ENCODE data around the gene CDH4.

CDH4 gene

GRCh38 chr20:61544910-61545889 lies 293.1 kb downstream of the CDH4 start:
- TF ChIP-seq, protein P1, sequence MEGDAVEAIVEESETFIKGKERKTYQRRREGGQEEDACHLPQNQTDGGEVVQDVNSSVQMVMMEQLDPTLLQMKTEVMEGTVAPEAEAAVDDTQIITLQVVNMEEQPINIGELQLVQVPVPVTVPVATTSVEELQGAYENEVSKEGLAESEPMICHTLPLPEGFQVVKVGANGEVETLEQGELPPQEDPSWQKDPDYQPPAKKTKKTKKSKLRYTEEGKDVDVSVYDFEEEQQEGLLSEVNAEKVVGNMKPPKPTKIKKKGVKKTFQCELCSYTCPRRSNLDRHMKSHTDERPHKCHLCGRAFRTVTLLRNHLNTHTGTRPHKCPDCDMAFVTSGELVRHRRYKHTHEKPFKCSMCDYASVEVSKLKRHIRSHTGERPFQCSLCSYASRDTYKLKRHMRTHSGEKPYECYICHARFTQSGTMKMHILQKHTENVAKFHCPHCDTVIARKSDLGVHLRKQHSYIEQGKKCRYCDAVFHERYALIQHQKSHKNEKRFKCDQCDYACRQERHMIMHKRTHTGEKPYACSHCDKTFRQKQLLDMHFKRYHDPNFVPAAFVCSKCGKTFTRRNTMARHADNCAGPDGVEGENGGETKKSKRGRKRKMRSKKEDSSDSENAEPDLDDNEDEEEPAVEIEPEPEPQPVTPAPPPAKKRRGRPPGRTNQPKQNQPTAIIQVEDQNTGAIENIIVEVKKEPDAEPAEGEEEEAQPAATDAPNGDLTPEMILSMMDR (IDR thresholded peaks at IDR 0.05; ENCODE audit: low read length, missing control alignments): no peak
- no peak overlapping the region for H3K4me3 ChIP-seq (replicated peaks; ENCODE audit: low read depth, low read length)
- no peak for DNase-seq (ENCODE audit: low read depth)

DNA sequence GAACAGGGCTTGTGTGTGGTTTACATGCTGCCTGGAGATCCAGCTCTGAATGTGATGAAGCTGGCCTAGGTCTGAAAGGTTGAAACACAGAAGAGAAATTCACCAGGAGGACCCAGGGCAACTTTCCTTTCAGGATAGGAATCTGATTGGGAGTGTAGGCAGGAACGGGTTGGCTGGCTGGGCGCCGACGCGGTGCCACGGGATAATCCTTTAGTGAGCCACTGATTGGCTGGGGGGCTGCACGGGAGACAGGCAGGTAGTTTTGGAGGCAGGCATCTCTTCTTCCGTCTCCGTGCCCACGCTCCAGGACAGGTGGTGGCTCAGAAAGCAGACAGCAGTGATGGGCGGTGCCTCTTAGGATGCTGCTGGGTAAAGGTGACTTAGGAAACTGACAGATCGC lies 294.6 kb downstream of the CDH4 start:
- DNase-seq (ENCODE audit: low read depth): no peak
- H3K4me3 ChIP-seq (replicated peaks; ENCODE audit: low read depth, low read length): no peak overlapping the region
- TF ChIP-seq, protein P1 (IDR thresholded peaks at IDR 0.05; ENCODE audit: low read length, missing control alignments): no peak

DNA sequence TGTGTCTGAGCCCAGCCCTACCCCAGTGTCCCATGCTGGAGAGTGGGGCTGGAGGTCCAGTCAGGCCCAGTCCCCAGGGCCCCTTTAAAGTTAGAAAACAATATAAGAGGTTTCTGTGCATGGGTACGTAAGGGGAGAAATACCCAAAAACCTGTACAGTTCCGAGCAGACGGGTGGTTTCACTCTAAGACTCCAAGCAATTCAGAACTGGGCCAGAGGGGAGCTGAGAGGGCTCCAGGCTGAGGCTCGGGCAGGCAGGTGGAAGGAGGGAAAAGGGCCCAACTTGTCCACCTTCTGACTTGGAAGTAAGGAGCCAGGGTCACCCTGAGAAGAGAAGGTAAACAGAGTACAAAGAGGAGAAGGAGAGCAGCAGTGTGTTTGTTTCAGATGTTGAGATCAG lies 296.0 kb downstream of the CDH4 start:
- TF ChIP-seq, protein P1 (IDR thresholded peaks at IDR 0.05; ENCODE audit: low read length, missing control alignments): no peak
- DNase-seq (ENCODE audit: low read depth): no peak
- H3K4me3 ChIP-seq (replicated peaks; ENCODE audit: low read depth, low read length): no peak overlapping the region

- no peak for DNase-seq (ENCODE audit: low read depth)
- H3K4me3 ChIP-seq (replicated peaks; ENCODE audit: low read depth, low read length): no peak overlapping the region
- TF ChIP-seq, protein P1 (IDR thresholded peaks at IDR 0.05; ENCODE audit: low read length, missing control alignments): no peak
Measured at GRCh38 chr20:61549865-61550264, 297.8 kb downstream of the CDH4 start.

DNA sequence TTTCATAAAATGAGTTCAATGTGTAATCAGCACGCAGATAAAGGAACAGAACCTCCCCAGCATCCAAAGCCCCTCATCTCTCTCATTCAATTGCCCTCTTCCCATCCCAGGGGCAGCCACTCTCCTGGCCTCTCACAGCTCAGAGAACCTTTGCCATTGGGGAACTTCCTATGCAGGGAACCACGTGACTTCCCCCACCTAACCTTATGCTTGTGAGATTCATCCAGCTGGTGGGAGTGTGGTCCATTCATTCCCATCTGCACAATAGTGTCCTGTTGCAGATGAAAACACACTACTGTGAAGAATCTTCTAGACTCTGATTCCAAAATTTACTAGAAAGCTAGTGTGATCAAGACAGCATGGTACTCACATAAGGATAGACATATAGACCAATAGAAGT lies 299.3 kb downstream of the CDH4 start:
- H3K4me3 ChIP-seq (replicated peaks; ENCODE audit: low read depth, low read length): no peak overlapping the region
- DNase-seq (ENCODE audit: low read depth): no peak
- TF ChIP-seq, protein P1 (IDR thresholded peaks at IDR 0.05; ENCODE audit: low read length, missing control alignments): no peak

DNA sequence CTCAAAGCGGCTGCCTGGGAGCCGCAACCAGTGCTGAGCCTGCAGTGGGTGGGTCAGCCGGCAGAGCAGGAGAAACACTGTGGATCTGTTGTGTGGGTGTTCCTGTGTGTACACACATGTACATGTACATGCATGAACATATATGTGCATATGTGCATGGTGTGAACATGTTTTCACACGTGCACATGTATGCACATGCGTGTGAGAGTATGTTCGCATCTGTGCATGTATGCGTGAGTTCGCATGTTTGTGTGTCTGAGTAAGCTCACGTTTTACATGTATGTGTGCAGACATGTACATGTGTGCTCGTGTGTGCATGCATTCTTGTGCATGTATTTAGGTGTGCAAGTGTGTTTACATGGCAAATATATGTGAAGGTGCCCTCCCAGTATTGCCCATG lies 302.6 kb downstream of the CDH4 start:
- TF ChIP-seq, protein P1 (IDR thresholded peaks at IDR 0.05; ENCODE audit: low read length, missing control alignments): no peak
- H3K4me3 ChIP-seq (replicated peaks; ENCODE audit: low read depth, low read length): no peak overlapping the region
- no peak for DNase-seq (ENCODE audit: low read depth)
